ENCODE results near the gene PACS1.

PACS1 gene

DNA sequence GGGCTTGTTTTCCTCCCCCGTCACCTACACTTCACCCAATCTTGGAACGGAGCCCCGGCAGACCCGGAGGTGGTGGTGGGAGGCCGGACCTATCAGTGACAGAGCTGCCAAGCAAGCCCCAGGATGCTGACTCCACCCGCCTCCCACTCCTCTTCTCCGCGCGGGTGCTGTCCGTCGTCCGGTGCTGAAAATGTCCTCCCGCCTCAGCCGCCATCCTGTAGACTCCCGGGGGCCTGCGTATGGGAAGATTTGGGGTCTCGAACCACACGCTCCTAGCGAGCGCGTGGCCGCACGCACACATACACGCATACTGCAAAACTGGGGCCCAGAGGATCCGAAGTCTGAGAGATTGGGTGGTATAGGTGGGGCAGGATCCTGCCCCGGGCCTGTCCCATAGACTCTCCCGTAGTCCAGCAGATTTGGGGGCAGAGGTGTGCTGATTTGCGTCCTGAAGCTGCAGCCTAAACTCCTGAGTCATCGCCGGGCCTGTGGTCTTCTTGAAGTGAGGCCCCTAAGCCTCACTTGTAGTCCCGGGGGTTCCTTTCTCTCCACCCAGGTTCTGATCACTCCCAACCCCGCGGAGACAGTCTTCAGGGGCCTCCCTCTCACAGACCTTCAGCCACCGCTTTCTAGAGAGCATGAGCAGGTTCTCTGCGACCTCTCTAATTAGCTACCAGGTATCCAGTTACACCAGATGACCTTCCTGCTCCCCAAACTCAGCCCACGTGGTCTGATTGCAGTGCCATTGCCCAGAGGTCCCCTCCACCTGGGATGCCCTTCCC lies 219.7 kb downstream of the PACS1 start:
- DNase-seq (ENCODE audit: low read depth) = peak; percentile 30

GRCh38 chr11:66290330-66290621 lies 220.2 kb downstream of the PACS1 start:
- no peak for DNase-seq (ENCODE audit: low read depth)

DNA sequence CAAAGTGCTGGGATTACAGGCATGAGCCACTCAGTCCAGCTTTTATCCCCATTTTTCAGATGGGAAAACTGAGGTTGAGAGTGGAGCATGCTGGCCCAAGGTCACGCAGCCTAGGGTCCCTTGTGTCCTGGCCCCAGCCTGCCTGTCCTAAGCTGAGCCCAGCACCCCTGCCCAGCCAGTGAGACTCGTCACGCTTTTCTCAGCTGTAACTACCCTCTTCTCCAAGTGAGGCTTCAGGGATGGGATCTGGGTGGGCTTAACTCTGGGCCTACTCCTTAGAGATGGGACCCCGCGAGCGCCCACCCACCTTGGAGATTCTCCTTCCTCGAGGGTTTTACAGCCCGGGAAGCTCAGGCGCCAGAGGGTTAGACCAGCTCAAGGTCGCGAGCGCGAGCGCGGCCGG lies 221.2 kb downstream of the PACS1 start:
- no peak for DNase-seq (ENCODE audit: low read depth)

GRCh38 chr11:66291706-66292542 lies 221.9 kb downstream of the PACS1 start, which contains the start of gene TMEM151A:
Gene TMEM151A, plus strand, starts transcription at chr11:66291894. Its CDS starts 120 bp downstream, at chr11:66292014.
- no peak for DNase-seq (ENCODE audit: low read depth)

GRCh38 chr11:66292543-66293332 lies 222.7 kb downstream of the PACS1 start:
- no peak for DNase-seq (ENCODE audit: low read depth)

- DNase-seq (ENCODE audit: low read depth) = no peak
Observed at GRCh38 chr11:66293352-66293751, 223.3 kb downstream of the PACS1 start.

- no peak for DNase-seq (ENCODE audit: low read depth)
Observed at GRCh38 chr11:66293777-66294625, 223.9 kb downstream of the PACS1 start.

Data from stromal cell of bone marrow (primary cell).